Astrocyte of the spinal cord (primary cell): Measurements from ENCODE around the gene NCKAP5.

Experiments
- DNase-seq: peaks from one replicate; pipeline ENCODE4 v3.0.0; 2011; ENCODE audit warnings: low read depth, low spot score
- H3K4me3 ChIP-seq: 2 replicates; pipeline ENCODE4 v1.5.1; 2011; ENCODE audit warnings: low read depth, mild to moderate bottlenecking, low read length, moderate library complexity
- CTCF ChIP-seq: IDR thresholded peaks from 2 replicates; pipeline ENCODE4 v1.5.1; 2012; ENCODE audit warnings: low read depth, mild to moderate bottlenecking, low read length, inconsistent platforms
- in situ Hi-C: cut with HindIII; loops from 2 replicates; pipeline ENCODE4 v1.10.0; 2017; ENCODE audit warnings: low sequenced_read_pairs

NCKAP5 gene

GRCh38 chr2:133142087-133142486 is 426.2 kb downstream of the NCKAP5 start:
- DNase-seq, result no peak
- TF ChIP-seq CTCF, result no peak
- no peak overlapping the region for H3K4me3 ChIP-seq
- in situ Hi-C loops, result no loop called here

- TF ChIP-seq CTCF, result no peak
- DNase-seq, result no peak
- H3K4me3 ChIP-seq, result no peak overlapping the region
- in situ Hi-C loops, result no loop called here
Observed at GRCh38 chr2:133140620-133141019, 427.6 kb downstream of the NCKAP5 start.

GRCh38 chr2:133139847-133140533 is 428.3 kb downstream of the NCKAP5 start:
- peak; percentile 10 for DNase-seq
- TF ChIP-seq CTCF, result no peak
- no peak overlapping the region for H3K4me3 ChIP-seq
- in situ Hi-C loops, result no loop called here

GRCh38 chr2:133138693-133139092 is 429.6 kb downstream of the NCKAP5 start:
- DNase-seq, result no peak

GRCh38 chr2:133135035-133135654 is 433.1 kb downstream of the NCKAP5 start:
- in situ Hi-C loops, result no loop called here
- H3K4me3 ChIP-seq, result no peak overlapping the region
- no peak for DNase-seq

More at GRCh38 chr2:133138693-133139092, 429.6 kb downstream of the NCKAP5 start:
- TF ChIP-seq CTCF, result no peak
- no peak overlapping the region for H3K4me3 ChIP-seq
- in situ Hi-C loops, result no loop called here

More at GRCh38 chr2:133135035-133135654, 433.1 kb downstream of the NCKAP5 start:
- no peak for TF ChIP-seq CTCF
